Subcutaneous adipose tissue (tissue), 4 donors: ENCODE measurements around the gene GPC5. TPM values are rescaled to one million over a fixed set of nuclear protein-coding genes. Genes with fewer than 3 reads are reported as not detected.

Source experiments
- total RNA-seq, 4 donors: library from RNA; depleted of rRNA; stranded (reverse); fragments of >200 nt; gene quantifications; one replicate each; pipeline ENCODE4 v1.1.0, GENCODE V29; 2016
- TF ChIP-seq, protein P1 (sequence below): fragments of 450-650 bp; IDR thresholded peaks from one replicate; pipeline ENCODE4 v1.5.1; 2016; ENCODE audit warnings: low read depth, mild to moderate bottlenecking, control low read depth, antibody characterized with exemption, moderate library complexity

The GPC5 gene
- total RNA-seq, 4 donors from 2014 or later: 0.16 to 0.44 TPM; not detected in 2

DNA sequence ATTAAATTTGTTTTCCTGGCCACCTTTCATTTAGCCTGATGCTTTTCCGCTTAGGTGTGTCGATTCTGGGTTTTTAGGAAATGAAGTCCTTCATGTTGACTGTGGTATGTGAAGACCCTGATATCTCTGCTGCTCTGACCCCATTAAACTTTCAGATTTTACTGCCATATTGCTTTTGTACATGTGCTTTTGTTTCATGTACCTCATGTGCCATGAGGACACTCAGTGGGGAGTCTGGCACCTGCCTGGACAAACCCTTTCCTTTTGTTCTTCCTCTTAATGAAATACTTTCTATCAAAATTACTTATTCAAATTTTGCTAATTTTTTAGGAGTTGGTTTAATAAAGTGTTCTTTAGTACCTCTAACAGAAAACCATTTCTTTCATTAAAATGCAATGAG, 774.8 kb downstream of the GPC5 start:
- TF ChIP-seq, protein P1, sequence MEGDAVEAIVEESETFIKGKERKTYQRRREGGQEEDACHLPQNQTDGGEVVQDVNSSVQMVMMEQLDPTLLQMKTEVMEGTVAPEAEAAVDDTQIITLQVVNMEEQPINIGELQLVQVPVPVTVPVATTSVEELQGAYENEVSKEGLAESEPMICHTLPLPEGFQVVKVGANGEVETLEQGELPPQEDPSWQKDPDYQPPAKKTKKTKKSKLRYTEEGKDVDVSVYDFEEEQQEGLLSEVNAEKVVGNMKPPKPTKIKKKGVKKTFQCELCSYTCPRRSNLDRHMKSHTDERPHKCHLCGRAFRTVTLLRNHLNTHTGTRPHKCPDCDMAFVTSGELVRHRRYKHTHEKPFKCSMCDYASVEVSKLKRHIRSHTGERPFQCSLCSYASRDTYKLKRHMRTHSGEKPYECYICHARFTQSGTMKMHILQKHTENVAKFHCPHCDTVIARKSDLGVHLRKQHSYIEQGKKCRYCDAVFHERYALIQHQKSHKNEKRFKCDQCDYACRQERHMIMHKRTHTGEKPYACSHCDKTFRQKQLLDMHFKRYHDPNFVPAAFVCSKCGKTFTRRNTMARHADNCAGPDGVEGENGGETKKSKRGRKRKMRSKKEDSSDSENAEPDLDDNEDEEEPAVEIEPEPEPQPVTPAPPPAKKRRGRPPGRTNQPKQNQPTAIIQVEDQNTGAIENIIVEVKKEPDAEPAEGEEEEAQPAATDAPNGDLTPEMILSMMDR: no peak

DNA sequence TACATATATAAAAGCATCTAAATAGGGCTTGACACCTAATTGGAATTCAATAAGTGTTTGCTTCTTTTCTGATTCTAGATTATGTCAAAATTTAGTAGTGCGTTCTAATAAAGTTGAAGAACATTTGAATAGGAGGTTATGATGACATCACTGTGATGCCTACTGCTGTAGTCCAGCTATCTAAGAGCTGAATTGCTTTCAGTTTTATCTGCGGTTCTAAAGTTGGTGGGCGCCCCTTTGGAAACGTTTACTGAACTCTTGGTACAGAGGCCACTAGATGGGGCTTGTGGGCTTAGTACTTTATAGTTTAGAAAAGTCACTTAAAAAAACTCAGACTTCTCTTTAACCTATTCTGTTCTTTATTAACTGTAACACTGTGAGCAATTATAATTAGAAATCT, 776.9 kb downstream of the GPC5 start:
- TF ChIP-seq, protein P1: no peak

DNA sequence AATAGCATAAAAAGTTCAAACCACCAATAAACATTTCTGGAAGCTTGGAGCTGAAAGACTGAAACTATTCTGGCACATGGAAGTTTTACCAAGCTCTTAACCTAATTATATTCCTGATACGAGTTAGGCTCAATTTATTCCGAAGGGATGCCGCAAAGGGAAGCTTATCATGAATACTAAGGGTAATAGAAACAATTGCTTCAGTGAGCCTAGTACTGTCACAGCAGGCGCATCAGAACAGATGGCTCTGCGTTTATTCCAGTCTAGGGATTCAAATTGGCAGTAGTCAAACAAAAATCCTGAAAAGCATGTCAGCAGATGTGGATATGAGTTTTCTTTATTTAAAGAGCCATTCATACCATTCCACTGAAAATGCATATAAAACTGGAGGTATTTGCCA, 779.5 kb downstream of the GPC5 start:
- TF ChIP-seq, protein P1: no peak

DNA sequence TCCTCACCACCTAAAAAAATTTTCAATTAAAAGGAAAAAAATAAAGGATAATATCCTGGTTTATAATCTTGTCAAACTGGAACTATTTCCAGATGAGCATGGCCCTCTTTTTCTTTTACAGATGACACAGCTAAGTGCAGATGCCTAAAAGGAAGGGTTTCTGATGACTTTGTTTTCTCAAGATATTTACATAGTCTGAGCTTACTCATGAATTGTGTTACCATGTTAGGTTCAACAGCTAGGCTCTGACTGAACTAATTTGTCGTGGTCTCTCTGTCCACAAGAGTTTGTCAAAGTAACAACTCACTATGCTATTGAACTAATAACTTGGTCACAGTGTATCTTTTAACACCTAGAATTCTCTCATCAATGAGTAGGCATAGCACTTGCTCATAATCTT, 780.8 kb downstream of the GPC5 start:
- TF ChIP-seq, protein P1: no peak

DNA sequence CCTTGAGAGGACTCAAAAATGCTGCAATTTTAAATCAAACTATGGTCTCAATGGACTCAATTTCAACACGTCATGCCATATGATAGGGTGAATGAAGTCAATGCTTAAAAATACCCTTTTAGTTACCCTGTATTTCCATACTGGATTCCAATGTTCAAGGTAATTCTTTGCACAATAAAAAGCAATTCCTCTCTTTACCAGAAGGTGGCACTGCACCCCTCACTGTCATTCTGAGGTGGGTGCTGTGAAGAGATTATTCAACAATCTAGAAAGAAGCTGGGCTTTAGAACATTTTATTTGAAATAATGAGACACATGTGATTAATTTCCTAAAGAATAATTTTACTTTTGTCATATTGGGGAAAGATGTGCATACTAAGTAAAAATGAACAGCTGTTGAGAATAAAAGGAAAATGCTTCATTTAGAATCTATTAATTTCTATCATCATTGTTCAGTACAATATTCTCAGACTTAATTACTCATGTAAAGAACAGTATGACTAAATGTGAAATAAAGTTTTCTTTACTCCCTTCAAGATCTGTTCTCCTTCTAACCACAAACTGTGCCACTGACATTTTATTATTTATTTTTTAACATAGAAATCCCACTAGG, 789.1 kb downstream of the GPC5 start:
- TF ChIP-seq, protein P1: no peak

DNA sequence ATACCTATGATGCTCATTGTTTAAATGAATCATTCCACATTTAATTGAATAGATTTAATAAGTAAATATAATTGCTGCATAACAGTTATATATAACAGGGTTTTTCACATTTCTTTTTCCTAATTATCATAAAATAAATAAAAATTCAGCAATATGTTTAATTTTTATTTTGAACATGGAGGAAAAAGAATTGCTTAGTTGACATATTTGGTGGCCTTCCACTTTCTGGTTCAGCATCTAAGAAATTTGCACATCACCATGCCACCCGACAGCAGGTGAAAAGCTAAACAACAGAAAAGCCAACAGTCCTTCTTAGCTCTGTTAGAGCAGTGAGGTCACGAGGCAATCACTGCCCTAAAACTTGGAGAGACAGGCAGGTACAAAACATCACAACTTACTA, 790.2 kb downstream of the GPC5 start:
- TF ChIP-seq, protein P1: no peak

DNA sequence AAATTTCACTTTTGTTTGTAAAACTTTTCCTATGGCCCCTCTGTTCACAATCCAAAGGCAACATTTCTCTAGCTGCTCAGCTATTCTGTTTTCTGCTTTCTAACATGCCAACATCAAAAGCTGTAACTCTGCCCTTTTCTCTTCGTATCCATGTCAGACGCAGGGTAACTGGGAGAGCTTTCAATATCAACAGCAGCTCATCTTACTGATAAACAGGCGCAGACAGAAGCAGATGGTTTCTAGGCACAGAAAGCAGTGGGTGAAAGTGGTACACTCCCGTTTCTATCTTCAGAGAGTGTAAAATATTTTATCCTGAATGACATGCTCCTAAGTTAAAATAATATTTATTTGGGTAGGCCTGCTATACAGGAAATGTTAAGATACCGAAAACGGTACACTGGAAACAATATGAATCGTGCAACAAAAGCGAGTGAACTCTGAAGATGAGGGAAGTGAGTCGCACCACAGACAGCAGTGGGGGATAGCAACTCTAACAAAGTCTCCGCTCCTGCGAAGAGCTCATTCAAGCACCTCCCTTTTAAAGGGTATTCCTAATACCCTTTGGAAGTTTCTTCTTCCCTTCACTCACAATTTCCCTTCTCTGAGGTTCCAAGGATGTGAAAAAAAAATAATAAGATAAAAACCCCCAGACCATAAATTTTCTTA, 798.3 kb downstream of the GPC5 start:
- TF ChIP-seq, protein P1: no peak
